Stimulated activated naive B cell treated with anti-CD40 and anti-IgM and Interleukin-4, amounts not matched to agents 10 μg/mL and 1 μg/mL and 100 μg/mL, for 72 hours (primary cell): ENCODE results near the gene ADAM19.

Experiments
- ATAC-seq, 2 donors: fragments of 150-1000 bp; cut with Tn5 transposase; replicated peaks; 2 replicates each; pipeline ENCODE4 v1.10.0; 2021; ENCODE audit warnings: moderate library complexity in 1 of 2
- DNase-seq: peaks from one replicate; pipeline ENCODE4 v3.0.0; 2021
- H3K27ac Mint-ChIP-seq: one replicate; pipeline ENCODE4 v1.8.0; 2022; ENCODE audit warnings: mild to moderate bottlenecking, mixed read lengths
- H3K27me3 Mint-ChIP-seq, 2 donors: one replicate each; pipeline ENCODE4 v1.8.0; 2022; ENCODE audit warnings: mixed read lengths in 2 of 2
- H3K36me3 Mint-ChIP-seq, 2 donors: one replicate each; pipeline ENCODE4 v1.8.0; 2022; ENCODE audit warnings: mixed read lengths in 2 of 2, mild to moderate bottlenecking in 1 of 2
- H3K4me1 Mint-ChIP-seq, 2 donors: one replicate each; pipeline ENCODE4 v1.8.0; 2022; ENCODE audit warnings: mixed read lengths in 2 of 2, mild to moderate bottlenecking in 1 of 2
- H3K4me3 Mint-ChIP-seq, 2 donors: one replicate each; pipeline ENCODE4 v1.8.0; 2022; ENCODE audit warnings: mild to moderate bottlenecking in 2 of 2, mixed read lengths in 2 of 2, moderate library complexity in 1 of 2
- H3K9me3 Mint-ChIP-seq, 2 donors: one replicate each; pipeline ENCODE4 v1.8.0; 2022; ENCODE audit warnings: mixed read lengths in 2 of 2, mild to moderate bottlenecking in 1 of 2

Gene ADAM19

DNA sequence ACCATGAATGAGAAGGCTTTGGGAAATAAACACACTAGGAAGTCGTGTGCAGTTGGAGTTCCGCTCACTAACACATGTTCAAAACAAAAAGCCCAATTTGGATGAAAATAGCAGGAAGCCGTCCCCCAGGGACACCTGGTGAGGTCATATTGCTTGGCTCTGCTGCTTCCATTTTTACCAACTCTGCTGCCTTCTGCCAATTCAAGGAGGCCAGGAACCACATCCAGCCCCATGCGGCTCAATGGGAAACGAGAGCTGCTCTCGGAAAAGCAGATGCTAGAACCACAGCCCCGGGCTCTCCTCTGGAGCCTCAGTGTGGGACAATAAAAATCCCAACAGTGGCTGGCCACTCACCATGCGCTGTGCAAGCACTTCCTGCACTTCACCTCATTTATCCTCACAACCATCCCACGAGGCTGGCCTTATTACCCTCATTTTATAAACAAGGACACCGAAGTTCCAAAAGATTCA, 13.4 kb downstream of the ADAM19 start:
- Mint-ChIP-seq H3K27ac (peak overlapping the region; percentile 81), H3K27me3 (no peaks in the 10 kb centered on the region), H3K4me3 (no peak overlapping the region), H3K36me3 (peaks cover 22 to 57% of the 10 kb centered on the region in 2 donors), H3K4me1 (peaks cover 65 to 90% of the 10 kb centered on the region in 2 donors), H3K9me3 (no peaks in the 10 kb centered on the region)
- no peak for DNase-seq
- no peak for ATAC-seq

DNA sequence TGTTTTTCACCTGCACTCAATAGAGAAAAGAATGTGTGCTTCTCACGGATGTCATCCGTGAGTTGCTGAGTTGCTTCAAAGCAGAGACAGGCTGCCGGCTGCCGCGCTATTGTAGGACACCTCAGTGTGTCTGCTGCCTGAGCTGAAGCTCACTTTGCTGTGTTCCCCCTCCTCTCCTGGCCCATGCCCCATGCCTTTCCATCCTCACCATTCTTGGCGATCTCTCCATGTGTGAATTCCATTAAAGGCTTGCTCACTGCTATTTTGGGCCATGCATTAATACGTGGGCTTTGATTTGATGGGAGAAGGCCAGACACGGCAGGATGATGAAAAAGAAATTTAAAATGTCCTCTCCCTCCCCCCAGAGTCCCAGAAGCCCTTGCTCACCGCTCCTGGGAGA, 14.5 kb downstream of the ADAM19 start:
- Mint-ChIP-seq H3K4me1 (peaks cover 68 to 94% of the 10 kb centered on the region in 2 donors), H3K27ac (peak overlapping the region; percentile 59), H3K4me3 (no peak overlapping the region), H3K36me3 (peaks cover 21 to 60% of the 10 kb centered on the region in 2 donors), H3K9me3 (no peaks in the 10 kb centered on the region), H3K27me3 (no peaks in the 10 kb centered on the region)
- DNase-seq = no peak
- ATAC-seq = no peak

DNA sequence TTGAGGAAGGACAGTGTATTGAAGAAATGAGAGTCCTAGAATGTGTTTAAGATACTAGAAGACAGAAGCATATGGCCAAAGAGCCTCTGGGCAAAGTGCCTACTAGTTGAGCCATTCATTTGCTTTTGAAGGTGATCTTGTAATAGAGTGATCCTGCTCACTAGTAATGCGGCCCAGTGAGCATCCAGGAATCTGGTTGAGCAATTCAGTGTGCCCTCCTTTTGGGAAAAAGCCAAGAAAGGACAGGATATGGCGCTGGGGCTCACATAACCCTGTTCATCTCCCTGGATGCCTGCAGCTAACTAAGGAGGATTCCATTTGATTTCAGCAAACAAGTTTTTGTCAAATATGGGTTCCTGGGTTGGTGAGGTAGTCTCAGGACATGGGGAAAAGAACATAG, 16.3 kb downstream of the ADAM19 start:
- no peaks in the 10 kb centered on the region for H3K9me3 Mint-ChIP-seq
- DNase-seq (no peak), ATAC-seq (no peak)
- H3K4me3 Mint-ChIP-seq = no peak overlapping the region
- H3K27ac Mint-ChIP-seq = peak overlapping the region; percentile 69
- H3K4me1 Mint-ChIP-seq = peaks cover 76 to 98% of the 10 kb centered on the region in 2 donors
- H3K36me3 Mint-ChIP-seq = peaks cover 18 to 66% of the 10 kb centered on the region in 2 donors
- H3K27me3 Mint-ChIP-seq = no peaks in the 10 kb centered on the region

DNA sequence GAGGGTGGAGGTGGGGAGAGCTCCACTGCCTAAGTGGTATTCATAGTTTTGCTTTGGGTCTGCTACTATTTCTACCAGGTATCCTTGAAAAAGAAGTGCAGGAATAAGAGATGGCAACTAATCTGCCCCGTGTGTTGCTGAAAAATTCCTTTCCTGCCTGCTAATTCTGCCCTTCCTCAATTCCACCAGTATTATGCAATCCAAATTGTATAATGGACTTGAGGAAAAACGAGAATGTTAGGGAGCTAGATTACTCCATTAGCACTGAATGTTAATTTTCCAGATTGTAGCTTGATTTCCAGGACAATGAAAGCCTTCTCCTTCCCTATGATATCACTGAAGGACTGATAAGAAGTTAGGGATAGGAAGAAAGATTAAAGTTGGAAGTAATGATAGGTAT, 16.9 kb downstream of the ADAM19 start:
- H3K9me3 Mint-ChIP-seq = no peaks in the 10 kb centered on the region
- H3K4me1 Mint-ChIP-seq = peaks cover 76 to 95% of the 10 kb centered on the region in 2 donors
- ATAC-seq = no peak
- H3K4me3 Mint-ChIP-seq = no peak overlapping the region
- peak overlapping the region; percentile 69 for H3K27ac Mint-ChIP-seq
- no peaks in the 10 kb centered on the region for H3K27me3 Mint-ChIP-seq
- DNase-seq = no peak
- H3K36me3 Mint-ChIP-seq = peaks cover 18 to 62% of the 10 kb centered on the region in 2 donors

DNA sequence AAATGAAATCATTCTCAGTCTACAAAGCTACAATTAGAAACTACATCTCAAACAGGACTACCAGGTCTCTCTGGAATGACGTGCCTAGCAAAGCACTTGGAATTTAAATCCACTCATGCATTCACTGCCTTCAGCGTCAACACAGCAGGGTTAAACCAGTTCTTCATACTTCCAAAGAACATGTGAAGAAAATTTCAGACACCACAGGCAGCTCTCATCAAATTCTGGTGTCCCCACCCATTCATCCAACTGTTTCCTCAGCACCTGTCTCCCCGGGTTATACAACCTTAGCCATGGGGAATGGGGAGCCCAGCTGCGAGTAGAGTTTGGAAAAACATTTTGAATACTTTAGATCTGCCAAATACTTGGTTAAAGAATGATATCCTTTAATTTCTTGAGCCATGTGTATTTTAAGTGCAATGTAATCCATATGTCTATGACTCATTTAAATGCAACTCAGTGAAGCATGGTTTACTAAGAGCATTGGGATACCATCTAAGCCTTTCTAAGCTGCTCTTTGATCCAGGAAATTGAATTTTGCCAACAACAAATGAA, 17.5 kb downstream of the ADAM19 start:
- Mint-ChIP-seq H3K27ac (no peak overlapping the region), H3K36me3 (peaks cover 18 to 58% of the 10 kb centered on the region in 2 donors)

DNA sequence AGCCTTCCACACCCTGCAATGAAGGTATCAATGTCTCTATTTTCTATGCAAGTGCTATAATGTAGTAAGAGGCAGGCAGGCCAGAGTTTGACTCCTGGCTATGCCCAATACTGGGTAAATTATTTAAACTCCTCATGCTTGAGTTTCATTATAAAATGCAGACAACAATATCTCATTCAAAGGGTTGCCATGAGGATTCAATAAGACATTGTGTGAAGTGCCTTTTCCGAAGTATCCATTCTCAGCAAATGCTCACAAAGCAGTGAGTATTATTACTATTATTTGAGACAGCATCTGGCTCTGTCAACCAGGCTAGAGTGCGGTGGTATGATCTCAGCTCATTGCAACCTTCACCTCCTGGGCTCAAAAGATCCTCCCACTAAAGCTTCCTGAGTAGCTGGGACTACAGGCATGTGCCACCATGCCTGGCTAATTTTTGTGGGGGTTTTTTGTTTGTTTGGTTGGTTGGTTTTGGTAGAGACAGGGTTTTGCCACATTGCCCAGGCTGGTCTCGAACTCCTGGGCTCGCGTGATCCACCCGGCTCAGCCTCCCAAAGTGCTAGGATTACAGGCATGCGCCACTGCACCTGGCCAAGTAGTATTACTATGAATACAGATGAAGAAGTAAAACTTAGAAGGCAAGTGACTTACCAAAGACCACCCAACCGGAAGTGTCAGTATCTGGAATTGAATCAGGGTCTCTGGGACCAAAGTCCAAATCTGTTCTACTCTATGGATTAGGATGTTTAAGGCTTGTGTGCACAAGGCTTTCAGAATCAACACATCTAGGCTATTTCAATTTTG, 18.8 kb downstream of the ADAM19 start:
- Mint-ChIP-seq H3K27me3 (no peaks in the 10 kb centered on the region), H3K4me1 (peaks cover 67 to 87% of the 10 kb centered on the region in 2 donors), H3K4me3 (peak overlapping the region in 1 of 2 donors; percentile 57), H3K9me3 (no peaks in the 10 kb centered on the region), H3K36me3 (peaks cover 12 to 57% of the 10 kb centered on the region in 2 donors), H3K27ac (peak overlapping the region; percentile 85)
- no peak for DNase-seq
- ATAC-seq = peak; percentile 22 to 49

More for the DNA sequence above, 17.5 kb downstream of the ADAM19 start:
- no peaks in the 10 kb centered on the region for H3K9me3 Mint-ChIP-seq
- ATAC-seq = no peak
- H3K27me3 Mint-ChIP-seq = no peaks in the 10 kb centered on the region
- H3K4me1 Mint-ChIP-seq = peaks cover 71 to 90% of the 10 kb centered on the region in 2 donors
- DNase-seq = no peak
- H3K4me3 Mint-ChIP-seq = no peak overlapping the region

DNA sequence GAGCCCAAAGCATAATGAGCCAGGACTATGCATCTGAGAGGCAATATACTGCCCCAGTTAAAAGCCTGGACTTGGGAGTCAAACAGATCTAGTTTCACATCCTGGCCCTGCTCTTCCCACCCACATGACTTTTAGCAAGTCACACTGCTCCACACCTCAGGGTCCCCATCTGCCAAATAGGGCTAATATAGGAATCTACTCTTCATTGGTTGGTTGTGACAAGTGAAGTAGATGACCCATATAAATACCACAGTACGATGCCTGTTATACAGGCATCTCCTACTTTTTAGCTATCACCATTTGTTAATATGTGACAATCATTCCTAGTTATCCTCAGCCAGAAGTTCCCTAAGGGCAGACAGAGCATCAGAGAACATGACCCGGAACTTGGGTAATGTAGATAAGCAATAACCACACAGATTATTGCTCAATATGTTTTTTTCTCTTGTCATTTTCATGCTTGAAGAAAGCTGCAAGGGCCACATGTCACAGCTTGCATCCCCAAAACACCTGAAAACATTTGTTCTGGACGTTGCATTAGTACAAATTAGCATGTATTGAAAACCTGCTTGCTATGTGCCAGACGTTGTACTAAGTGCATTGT, 20.4 kb downstream of the ADAM19 start:
- H3K27me3 Mint-ChIP-seq = no peaks in the 10 kb centered on the region
- peak overlapping the region in 1 of 2 donors; percentile 60 for H3K4me3 Mint-ChIP-seq
- peak overlapping the region; percentile 63 for H3K27ac Mint-ChIP-seq
- DNase-seq (no peak), ATAC-seq (peak; percentile 10 to 31)
- H3K9me3 Mint-ChIP-seq = no peaks in the 10 kb centered on the region
- H3K36me3 Mint-ChIP-seq = peaks cover 10 to 53% of the 10 kb centered on the region in 2 donors
- H3K4me1 Mint-ChIP-seq = peaks cover 66 to 88% of the 10 kb centered on the region in 2 donors

DNA sequence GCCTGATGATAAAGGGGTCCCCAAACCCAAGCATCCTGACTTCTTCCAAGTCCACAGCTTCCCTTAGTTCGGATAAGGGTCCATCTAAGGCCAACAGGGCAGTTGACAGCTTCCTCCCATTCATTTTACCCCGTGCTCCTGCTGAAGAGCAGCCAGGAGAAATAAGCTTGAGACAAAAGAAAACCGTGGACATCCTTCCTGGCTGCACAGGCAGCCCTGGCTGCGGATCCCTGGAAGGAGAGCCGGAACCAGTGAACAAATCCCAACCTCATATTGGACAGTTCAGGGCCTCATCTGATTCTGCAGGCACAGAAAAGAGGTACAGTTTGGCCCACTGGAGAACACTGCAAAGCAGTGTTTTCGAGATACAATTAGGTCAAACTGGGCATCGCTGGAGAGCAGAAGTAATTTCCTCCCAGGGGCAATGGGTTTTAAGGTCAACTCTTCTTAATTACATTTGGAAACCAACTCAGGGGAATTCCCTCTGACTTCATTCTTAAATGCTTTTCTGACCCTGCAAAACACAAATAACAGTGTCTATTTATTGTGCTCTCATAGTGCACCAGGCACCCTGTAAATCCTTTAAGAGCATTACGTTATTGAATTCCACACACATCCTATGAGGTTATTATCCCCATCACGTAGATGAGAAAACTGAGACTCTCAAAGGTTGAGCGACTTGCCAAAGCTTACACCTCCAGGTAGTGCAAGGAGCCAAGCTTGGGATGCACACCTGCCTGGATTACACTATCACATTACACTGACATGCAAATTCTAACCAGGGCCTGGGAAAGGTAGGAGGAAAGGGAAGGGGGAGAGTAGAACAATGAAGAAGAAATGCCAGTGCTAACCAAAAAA, 21.2 kb downstream of the ADAM19 start:
- Mint-ChIP-seq H3K4me3 (peak overlapping the region; percentile 50 to 60), H3K9me3 (no peaks in the 10 kb centered on the region), H3K27ac (peak overlapping the region; percentile 63), H3K4me1 (peaks cover 70 to 89% of the 10 kb centered on the region in 2 donors), H3K27me3 (no peaks in the 10 kb centered on the region), H3K36me3 (peaks cover 10 to 51% of the 10 kb centered on the region in 2 donors)
- peak; percentile 81 to 83 for ATAC-seq
- DNase-seq = peak; percentile 31

DNA sequence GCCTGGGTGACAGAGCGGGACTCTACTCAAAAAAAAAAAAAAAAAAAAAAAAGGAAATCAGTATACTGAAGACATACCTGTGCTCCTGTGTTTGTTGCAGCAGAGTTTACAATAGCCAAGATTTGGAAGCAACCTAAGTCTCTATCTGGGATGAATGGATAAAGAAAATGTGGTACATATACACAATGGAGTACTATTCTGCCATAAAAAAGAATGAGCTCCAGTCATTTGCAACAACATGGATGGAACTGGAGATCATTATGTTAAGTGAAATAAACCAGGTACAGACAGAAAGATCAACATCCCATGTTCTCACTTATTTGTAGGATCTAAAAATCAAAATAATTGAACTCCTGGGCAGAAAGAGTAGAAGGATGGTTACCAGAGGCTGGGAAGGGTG, 22.9 kb downstream of the ADAM19 start:
- Mint-ChIP-seq H3K27me3 (no peaks in the 10 kb centered on the region), H3K27ac (no peak overlapping the region), H3K9me3 (no peaks in the 10 kb centered on the region), H3K4me1 (peaks cover 69 to 89% of the 10 kb centered on the region in 2 donors), H3K4me3 (no peak overlapping the region), H3K36me3 (peaks cover 19 to 52% of the 10 kb centered on the region in 2 donors)
- DNase-seq (no peak), ATAC-seq (no peak)

DNA sequence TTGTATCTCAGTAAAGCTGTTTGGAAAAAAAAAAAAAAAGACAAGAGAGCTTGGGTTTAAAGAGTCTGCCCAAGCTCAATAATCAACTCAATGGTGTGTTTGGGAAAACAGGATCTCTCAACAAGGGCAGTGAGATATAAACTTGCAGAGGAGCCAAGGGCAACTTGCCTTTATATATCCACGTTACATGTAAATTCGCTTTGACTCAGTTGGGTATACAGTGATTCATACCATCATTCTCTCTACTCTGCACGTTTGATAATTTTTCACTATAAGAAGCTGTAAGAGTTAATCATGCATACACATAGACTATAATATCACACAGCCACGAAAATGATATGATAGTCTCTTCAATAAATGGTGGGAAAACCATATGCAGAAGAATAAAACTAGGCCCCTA, 24.9 kb downstream of the ADAM19 start:
- Mint-ChIP-seq H3K27me3 (no peaks in the 10 kb centered on the region), H3K36me3 (peaks cover 22 to 46% of the 10 kb centered on the region in 2 donors), H3K4me3 (no peak overlapping the region), H3K9me3 (no peaks in the 10 kb centered on the region), H3K27ac (peak overlapping the region; percentile 75), H3K4me1 (peaks cover 66 to 89% of the 10 kb centered on the region in 2 donors)
- DNase-seq (no peak), ATAC-seq (no peak)

DNA sequence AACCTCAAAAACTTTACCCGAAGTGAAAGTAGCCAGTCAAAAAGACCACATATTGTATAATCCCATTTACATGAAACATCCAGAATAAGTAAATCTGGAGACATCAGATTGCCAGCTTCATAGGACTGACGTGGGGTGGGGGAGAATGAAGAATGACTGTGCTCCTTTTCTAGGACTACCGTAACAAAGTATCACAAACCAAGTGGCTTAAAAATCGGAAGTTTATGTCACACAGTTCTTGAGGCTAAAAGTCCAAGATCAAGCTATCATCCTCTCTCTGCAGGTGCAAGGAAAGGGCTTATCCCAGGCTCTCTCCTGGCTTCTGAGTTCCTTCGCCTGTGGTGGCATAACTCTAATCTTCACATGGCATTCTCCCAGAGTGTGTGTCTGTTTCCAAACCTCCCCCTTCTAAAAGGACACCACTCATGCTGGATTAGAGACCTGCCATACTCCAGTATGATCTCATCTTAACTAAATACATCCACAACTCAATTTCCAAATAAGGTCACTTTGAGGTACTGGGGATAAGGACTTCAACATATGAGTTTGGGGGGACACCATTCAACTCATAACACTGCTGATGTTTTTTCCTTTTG, 25.5 kb downstream of the ADAM19 start:
- no peaks in the 10 kb centered on the region for H3K27me3 Mint-ChIP-seq
- no peak overlapping the region for H3K4me3 Mint-ChIP-seq
- H3K27ac Mint-ChIP-seq = peak overlapping the region; percentile 75
- peaks cover 22 to 43% of the 10 kb centered on the region in 2 donors for H3K36me3 Mint-ChIP-seq
- ATAC-seq (no peak), DNase-seq (no peak)
- H3K9me3 Mint-ChIP-seq = no peaks in the 10 kb centered on the region
- H3K4me1 Mint-ChIP-seq = peaks cover 65 to 89% of the 10 kb centered on the region in 2 donors

DNA sequence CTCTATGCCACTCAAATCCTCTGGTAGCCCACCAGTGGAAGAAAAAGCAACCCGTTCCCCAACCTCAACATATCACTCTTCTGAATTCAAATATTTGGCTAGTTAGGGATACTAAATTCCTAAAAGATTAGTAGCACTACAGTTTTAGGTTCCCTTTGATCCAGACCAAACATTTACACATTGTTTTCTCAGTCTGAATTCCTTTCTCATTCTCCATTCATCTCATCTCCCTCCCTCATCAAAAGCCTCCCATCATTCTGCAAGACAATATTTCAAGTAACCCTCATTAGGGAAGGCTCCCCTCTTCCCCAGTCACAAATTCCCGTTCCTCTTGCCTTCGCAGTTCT, 26.3 kb downstream of the ADAM19 start:
- Mint-ChIP-seq H3K4me3 (peak overlapping the region; percentile 29 to 61), H3K27ac (peak overlapping the region; percentile 85), H3K36me3 (peaks cover 22 to 45% of the 10 kb centered on the region in 2 donors), H3K27me3 (no peaks in the 10 kb centered on the region), H3K4me1 (peaks cover 65 to 89% of the 10 kb centered on the region in 2 donors), H3K9me3 (no peaks in the 10 kb centered on the region)
- DNase-seq (no peak), ATAC-seq (no peak)

DNA sequence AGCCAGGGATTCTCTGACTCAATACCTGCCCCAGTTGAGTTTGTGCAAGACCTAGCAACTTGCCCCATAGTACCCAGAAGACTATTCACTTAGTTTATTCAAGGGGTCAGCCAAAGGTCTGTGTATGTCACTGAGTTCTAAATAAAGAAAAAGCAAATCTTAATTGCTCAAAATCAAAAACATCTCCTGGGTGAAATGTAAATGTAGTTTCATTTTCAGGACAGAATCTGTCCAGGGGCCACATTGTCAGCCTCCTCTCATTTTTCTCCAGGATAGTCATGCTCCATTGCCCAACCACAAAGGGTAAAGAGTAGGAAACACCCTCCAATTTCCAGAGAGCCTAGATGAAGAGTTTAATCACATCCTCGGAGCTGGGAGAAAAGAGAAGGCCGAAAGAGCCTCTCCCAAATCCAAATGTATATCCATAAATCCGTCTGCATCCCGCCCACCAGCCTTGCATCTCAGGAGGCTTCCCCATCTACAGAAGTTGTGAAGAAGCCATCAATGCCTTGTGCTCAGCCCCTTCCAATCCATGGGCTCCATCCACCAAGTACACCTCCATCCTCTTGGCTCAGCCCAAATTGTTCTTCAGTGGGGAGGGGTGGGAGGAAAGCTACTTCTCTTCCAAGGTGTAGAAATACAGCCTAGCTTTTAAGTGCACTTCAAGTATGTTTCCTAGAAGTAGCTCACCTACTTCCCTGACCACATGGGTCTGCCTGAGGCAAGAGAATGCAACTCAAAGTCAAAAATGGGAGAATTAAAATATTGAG, 26.9 kb downstream of the ADAM19 start:
- Mint-ChIP-seq H3K9me3 (no peaks in the 10 kb centered on the region), H3K27me3 (no peaks in the 10 kb centered on the region), H3K27ac (peak overlapping the region; percentile 85), H3K4me1 (peaks cover 66 to 91% of the 10 kb centered on the region in 2 donors), H3K36me3 (peaks cover 22 to 48% of the 10 kb centered on the region in 2 donors), H3K4me3 (peak overlapping the region; percentile 39 to 61)
- DNase-seq = no peak
- ATAC-seq = peak in 1 of 2 donors; percentile 39
